HG03460 (cell line): ENCODE results near the gene ENOX1.

ENCODE experiments used
- ATAC-seq: cut with Tn5 transposase; IDR thresholded peaks from one replicate; pipeline ENCODE4 v1.9.1; 2021; ENCODE audit not compliant: unreplicated experiment

Gene ENOX1

GRCh38 chr13:43295825-43296564 is 490.8 kb downstream of the ENOX1 start:
- no peak for ATAC-seq

- no peak for ATAC-seq
Observed at GRCh38 chr13:43295321-43295720, 491.5 kb downstream of the ENOX1 start.

- ATAC-seq = no peak
Observed at GRCh38 chr13:43294412-43294811, 492.4 kb downstream of the ENOX1 start.

- ATAC-seq = no peak
Observed at GRCh38 chr13:43293986-43294385, 492.8 kb downstream of the ENOX1 start.

- ATAC-seq = no peak
Observed at GRCh38 chr13:43293561-43293960, 493.2 kb downstream of the ENOX1 start.

- no peak for ATAC-seq
Observed at GRCh38 chr13:43293008-43293407, 493.8 kb downstream of the ENOX1 start.

- ATAC-seq = no peak
Observed at GRCh38 chr13:43291287-43292060, 495.3 kb downstream of the ENOX1 start.

GRCh38 chr13:43289470-43290255 is 497.1 kb downstream of the ENOX1 start:
- ATAC-seq = no peak

- ATAC-seq = no peak
Observed at GRCh38 chr13:43286751-43287150, 500.0 kb downstream of the ENOX1 start.

GRCh38 chr13:43285933-43286597 is 500.7 kb downstream of the ENOX1 start:
- no peak for ATAC-seq

- no peak for ATAC-seq
Observed at GRCh38 chr13:43284162-43284561, 502.6 kb downstream of the ENOX1 start.

GRCh38 chr13:43279696-43280095 is 507.1 kb downstream of the ENOX1 start:
- no peak for ATAC-seq

- ATAC-seq = no peak
Observed at GRCh38 chr13:43278127-43278526, 508.6 kb downstream of the ENOX1 start.

- no peak for ATAC-seq
Observed at GRCh38 chr13:43277142-43277541, 509.6 kb downstream of the ENOX1 start.

- ATAC-seq = no peak
Observed at GRCh38 chr13:43274881-43275280, 511.9 kb downstream of the ENOX1 start.

- no peak for ATAC-seq
Observed at GRCh38 chr13:43273362-43273761, 513.4 kb downstream of the ENOX1 start.

- no peak for ATAC-seq
Observed at GRCh38 chr13:43272851-43273250, 513.9 kb downstream of the ENOX1 start.

GRCh38 chr13:43271152-43271551 is 515.6 kb downstream of the ENOX1 start:
- ATAC-seq = no peak

- ATAC-seq = no peak
Observed at GRCh38 chr13:43270130-43270830, 516.5 kb downstream of the ENOX1 start.

GRCh38 chr13:43269037-43269481 is 517.7 kb downstream of the ENOX1 start:
- no peak for ATAC-seq
